Measurements from ENCODE around the gene NHSL1.

- TF ChIP-seq CTCF (IDR thresholded peaks at IDR 0.05; ENCODE audit: low read length) (no peak), EZH2 (optimal IDR thresholded peaks at IDR 0.05; ENCODE audit: low read depth, low read length) (no peak), EZH2phosphoT487 (IDR thresholded peaks at IDR 0.05; ENCODE audit: low read length) (no peak)
Measured at GRCh38 chr6:138493413-138493812, 5.9 kb downstream of the NHSL1 start.

Measured in MM.1S (cell line).